Measurements from ENCODE around the gene FBXL20.
"Not testable (repeated sequence)": the region's sequence is repeated elsewhere in the genome, so short reads cannot be mapped to it uniquely, and the experiment has no call there.

Gene FBXL20

GRCh38 chr17:39325528-39326240 is 75.7 kb downstream of the FBXL20 start:
- no peak for TF ChIP-seq CTCF (IDR thresholded peaks at IDR 0.05; ENCODE audit: low read depth, low read length)
- no peak overlapping the region for H3K4me3 ChIP-seq (ENCODE audit: low read depth, low read length)

GRCh38 chr17:39318636-39319035 is 82.8 kb downstream of the FBXL20 start:
- no peak for TF ChIP-seq CTCF (IDR thresholded peaks at IDR 0.05; ENCODE audit: low read depth, low read length)
- no peak overlapping the region for H3K4me3 ChIP-seq (ENCODE audit: low read depth, low read length)

GRCh38 chr17:39306509-39307212 is 94.8 kb downstream of the FBXL20 start:
- TF ChIP-seq CTCF (IDR thresholded peaks at IDR 0.05; ENCODE audit: low read depth, low read length) = no peak
- H3K4me3 ChIP-seq (ENCODE audit: low read depth, low read length) = no peak overlapping the region

- no peak overlapping the region for H3K4me3 ChIP-seq (ENCODE audit: low read depth, low read length)
- no peak for TF ChIP-seq CTCF (IDR thresholded peaks at IDR 0.05; ENCODE audit: low read depth, low read length)
Measured at GRCh38 chr17:39305978-39306377, 95.4 kb downstream of the FBXL20 start.

- H3K4me3 ChIP-seq (ENCODE audit: low read depth, low read length) = no peak overlapping the region
- TF ChIP-seq CTCF (IDR thresholded peaks at IDR 0.05; ENCODE audit: low read depth, low read length) = no peak
Measured at GRCh38 chr17:39304188-39304587, 97.2 kb downstream of the FBXL20 start.

- no peak overlapping the region for H3K4me3 ChIP-seq (ENCODE audit: low read depth, low read length)
- TF ChIP-seq CTCF (IDR thresholded peaks at IDR 0.05; ENCODE audit: low read depth, low read length) = no peak
Measured at GRCh38 chr17:39294060-39294459, 107.4 kb downstream of the FBXL20 start.

GRCh38 chr17:39292546-39292945 is 108.9 kb downstream of the FBXL20 start:
- not testable (repeated sequence) for H3K4me3 ChIP-seq (ENCODE audit: low read depth, low read length)

- H3K4me3 ChIP-seq (ENCODE audit: low read depth, low read length) = not testable (repeated sequence)
Measured at GRCh38 chr17:39286513-39286912, 114.9 kb downstream of the FBXL20 start.

All from WI38 (cell line).